ENCODE measurements around the gene NAV3.
"Not testable (repeated sequence)": the region's sequence is repeated elsewhere in the genome, so short reads cannot be mapped to it uniquely, and the experiment has no call there.

Gene NAV3

DNA sequence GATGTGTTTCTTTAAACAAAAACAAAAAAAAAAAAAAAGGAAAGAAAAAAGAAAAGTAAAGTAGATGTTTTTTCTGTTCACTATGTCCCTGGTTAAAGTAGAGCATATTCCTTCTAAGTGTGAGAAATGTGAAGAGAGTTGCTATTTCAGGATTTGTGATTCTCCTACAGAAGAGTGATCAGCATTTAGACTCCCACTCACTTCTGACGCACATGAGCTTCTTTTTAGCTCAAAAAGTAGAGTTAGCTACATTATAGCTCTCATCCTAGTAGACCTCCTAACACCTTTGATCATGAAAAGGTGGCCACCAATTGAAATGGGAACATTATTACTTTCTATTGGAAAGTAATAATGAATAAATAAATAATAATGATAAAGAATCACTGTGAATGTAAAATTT is 368.2 kb downstream of the NAV3 start:
- no peak for DNase-seq

DNA sequence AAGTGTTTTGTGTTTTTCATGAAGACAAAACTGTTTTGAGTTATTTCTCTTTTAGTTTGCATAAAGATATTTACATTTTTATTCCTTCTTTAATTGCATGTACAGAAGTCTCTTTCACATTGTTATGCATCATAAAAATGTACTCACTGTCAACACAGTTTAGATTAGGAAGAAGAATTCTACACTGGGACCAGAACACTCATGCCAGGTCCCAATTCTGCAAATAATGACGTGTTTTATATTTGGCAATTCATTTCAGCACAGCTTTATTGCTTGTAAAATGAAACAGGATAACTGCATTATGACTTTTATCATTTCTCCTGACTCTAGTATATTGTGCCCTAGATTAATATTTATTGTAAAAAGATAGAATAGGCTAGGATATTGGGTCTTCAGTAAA is 369.2 kb downstream of the NAV3 start:
- no peak for DNase-seq

DNA sequence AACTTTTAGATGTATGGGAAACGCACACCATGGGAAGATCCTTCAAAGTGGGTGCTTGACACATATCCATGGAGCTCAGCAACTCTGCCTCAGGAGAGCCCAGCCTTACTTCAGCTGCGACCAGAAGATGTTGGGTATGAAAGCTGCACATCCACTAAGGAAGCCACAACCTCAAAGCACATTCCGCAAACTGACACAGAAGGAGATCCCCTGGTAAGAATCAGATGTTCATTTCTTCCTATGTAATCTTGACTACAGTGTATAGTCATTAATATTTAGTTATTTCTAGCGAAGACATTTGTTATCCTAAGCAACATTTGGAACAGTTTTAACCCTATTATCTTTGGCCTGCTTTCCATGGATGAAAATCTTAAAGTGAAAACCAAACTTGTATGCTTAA is 374.2 kb downstream of the NAV3 start:
- DNase-seq, result no peak

DNA sequence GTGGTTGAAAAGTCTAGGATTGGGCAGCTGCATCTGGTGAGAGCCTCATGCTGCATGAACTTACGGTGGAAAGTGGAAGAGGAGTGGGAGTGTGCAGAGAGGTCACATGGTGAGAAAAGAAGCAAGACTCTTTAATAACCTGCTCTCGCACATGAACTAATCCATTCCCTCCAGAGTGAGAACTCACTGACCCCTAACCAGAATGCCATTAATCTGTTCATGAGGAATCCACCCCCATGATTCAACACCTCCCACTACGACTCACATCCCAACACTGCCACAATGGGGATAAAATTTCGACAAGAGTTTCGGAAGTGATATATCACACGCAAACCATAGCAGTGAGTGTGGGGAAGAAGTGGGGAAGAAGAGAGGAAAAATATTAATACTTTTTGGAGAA is 377.4 kb downstream of the NAV3 start:
- no peak for DNase-seq

DNA sequence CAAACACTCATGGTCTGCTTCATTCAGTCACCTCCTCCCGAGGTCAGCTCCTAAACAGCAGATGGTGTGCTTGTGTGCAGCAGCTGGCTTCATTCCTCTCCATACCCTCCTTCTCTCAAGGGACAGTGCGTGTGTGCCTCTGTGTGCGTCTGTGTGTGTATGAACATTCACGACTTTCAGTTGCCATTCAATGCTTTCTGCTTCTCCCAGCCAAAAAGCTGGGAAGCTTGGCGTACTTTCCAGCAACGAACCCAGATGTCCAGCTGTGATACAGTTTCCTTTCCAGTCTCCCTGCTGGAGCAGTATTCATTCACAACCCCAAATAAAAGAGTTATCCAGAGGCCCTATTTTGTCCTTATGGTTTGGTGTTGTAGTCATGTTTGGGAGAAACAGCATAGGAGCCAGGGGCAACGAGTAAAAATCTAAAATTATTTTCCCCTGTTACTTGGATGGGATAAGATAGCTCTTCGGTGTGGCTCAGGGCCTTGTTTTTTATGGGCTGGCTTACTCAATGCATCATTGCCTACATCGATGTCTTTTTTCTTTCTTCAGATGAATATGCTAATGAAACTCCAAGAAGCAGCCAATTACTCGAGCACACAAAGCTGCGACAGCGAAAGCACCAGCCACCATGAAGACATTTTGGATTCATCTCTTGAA is 379.3 kb downstream of the NAV3 start:
- DNase-seq, result no peak

DNA sequence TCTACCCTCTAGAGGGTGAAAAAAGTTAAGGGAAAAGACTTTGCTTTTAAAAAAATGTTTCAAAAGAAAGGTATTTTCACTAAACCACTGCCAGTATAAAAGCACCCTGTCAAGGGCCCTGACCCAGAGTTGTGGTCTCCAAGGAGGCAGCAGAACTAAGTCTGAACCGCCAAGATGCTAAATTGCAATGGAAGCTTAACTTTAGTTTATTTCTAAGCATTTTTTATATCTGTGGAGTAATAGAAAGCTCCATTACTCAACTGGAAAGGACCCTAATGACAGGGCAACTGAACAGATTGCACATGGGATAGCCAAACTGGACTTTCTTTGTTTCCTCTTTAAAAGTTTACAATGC is 379.8 kb downstream of the NAV3 start:
- no peak for DNase-seq

DNA sequence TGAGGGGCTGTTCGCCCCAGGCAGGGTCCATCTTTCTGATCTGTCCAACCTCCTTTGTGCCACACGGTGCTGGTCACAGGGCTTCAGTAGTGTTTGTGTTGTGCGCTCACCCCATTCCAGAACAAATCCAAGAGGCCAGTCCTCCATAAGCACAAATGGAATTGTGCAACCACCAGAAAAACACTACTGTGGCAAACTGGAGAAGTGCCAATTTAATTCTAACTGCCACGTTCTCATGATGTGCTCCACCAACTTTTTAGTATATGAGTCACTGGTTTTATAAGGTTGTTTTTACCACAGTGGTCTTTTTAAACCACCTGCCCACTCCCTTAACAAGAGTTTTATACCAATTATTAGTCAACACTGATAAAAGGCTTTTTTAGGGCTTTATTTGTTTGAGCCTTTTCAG is 380.2 kb downstream of the NAV3 start:
- DNase-seq, result no peak

DNA sequence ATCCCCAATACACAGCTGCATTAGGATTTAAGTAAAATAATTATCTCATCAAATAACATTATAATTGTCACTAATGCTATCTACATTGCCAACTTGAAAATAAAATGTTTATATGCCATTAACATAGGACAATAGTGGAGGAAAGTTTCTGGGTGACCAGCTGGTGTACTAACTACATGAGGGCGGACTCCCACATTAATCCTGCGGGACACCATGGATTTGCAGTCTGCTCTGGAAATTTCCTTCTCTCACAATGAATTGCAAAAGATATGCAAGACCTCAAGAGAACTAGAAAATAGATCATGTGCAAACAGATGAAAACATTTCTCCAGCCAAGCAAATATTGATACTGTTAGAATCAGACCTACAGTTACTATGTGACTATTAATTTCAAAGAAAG is 390.1 kb downstream of the NAV3 start:
- no peak for DNase-seq

DNA sequence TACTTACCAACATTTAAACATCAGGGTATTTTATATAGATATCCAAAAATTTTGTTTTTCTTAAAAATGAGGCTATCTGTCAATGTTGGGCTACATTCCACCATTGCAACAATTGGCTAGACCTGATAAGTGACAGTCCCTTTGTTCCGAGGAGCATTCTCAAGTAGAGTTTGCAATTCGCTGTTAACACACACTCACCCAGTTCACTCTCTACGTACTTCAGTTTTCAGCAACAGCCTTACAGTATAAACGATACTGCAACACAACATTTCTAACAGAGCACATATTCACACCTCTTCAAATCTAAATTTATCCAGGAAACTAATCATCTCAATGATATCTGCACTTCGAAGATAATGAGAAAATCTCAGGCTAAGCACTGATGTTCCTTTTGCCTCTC is 393.5 kb downstream of the NAV3 start:
- DNase-seq, result no peak

DNA sequence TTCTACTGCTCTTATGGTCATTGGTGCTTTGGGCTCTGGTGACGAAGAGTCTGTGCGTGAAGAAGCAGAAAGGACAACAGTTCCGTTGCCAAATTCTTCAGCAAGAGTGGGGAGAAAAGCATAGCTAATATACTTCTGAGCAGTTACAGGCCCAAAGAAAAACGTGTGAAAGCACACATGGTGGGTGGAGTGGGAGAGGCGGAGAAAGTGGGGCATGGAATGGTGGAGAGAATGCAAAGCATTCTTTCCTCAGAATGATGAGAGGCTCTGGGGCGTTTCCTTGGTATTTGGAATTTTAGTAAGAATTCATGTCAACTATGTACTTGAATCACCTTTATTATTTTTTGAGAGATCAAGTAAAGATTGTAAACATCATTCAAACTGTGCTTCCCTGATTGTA is 396.1 kb downstream of the NAV3 start:
- DNase-seq, result no peak

DNA sequence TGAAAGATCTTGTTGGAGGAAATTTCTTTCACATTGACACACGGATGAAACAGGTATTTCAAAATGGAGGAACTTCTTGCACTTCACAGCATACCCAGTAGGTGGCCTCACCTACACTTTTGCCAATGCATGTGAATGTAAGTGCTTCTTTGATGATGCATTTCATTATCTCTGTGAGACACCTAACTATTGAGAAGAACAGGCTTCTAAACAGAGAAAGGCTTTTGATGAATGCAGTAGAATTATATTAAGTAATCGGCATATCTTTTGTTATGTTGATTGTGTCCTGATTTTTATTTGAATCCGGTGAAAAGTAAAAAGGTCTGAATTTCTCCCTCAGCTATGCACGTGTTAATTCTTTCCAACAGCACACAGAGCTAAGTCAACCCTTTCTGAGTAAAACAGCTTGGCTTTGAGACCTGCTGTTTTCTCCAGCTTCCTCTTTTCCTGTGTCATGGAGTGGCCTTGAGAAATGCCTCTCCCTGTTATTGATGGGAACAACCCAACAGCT is 399.0 kb downstream of the NAV3 start:
- no peak for DNase-seq

DNA sequence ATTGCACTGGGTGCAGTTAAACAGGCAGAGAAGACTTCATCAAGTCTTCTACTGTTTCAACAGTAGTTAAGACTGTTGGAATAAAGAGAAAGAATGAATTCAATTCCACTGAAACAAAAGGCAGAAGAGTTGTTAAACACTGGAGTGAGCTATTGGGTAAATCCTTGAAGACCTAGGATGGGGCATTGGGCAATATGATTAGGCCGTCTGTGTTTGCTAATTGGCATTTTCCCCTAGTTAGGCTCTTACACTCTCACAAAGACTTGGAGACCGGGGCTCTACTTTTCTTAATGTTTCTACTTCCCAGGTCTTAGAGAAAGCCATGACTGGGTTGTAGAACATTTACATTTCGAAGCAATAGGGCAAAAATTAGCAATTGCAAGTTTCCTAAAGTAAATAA is 402.1 kb downstream of the NAV3 start:
- DNase-seq, result no peak

DNA sequence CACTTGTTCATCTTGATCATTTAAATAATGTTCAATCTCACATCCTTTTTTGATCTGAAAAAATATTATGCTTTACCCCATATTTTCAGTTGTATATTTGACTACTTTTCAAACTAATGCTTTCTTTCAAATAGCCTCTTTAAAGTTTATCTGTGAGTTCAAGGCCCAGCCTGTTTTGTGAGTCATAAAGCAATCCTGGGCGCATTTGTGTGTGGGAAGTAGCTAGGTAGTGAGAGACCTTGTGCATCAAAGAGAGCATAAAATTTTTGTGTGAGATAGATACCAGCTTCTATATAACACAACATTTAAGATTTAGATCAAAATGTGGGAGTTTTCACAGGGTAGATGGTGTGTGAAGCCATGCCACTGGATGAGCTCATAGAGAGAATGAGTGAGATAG is 405.6 kb downstream of the NAV3 start:
- DNase-seq, result no peak

DNA sequence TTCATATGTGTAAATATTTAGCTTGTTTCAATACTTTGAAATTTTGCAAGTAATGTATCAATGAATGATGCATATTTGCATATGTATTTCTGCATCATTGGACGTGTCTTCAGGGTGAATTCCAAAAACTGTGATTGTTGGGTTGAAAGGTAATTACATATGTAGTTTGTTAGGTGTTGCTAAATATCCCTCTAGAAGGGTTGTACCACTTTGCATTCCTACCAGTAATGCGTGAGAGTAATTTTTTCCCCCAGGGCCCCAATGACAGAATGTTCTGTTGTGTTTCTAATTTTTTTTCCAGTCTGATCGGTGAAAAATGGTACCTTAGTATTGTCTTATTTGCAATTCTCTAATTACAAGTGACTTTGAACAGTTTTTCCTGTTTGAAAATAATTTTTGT is 408.9 kb downstream of the NAV3 start:
- no peak for DNase-seq

DNA sequence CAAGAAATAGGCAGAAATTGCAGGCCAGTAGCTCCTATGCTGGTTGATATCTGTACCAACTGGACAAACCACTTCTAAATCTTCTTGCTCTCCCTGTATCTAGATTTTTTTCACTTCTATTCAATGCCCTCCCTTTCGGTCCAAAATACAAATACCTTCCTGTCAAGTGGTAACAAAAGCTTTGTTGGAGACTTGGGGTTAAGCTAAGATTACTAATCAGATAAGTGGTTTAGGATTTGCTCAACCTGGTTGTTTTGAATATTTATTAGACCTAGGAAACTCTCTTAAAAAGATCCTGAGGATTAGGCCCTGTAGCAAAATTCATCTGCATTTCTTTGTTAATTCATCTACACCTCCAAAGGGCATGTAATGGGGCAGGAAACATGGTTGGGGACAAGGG is 410.1 kb downstream of the NAV3 start:
- DNase-seq, result no peak

DNA sequence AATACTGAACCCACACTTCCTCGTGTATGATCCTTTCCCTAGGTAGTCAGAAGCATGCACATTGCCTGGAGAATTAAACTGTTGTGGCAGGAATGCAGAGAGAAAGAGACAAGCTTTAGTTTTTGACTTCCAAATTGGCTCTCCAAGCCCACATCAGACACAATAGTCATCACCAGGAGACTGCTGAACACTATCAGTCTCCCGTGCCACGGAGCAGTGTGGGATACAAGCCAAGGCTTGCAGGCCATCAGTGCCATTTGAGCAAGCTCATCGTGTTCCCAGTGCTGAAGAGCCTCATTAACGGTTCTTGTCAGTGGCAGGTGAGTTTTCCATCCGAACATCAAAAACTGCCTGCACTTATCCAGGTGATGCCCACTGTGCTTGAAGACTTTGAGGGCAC is 410.8 kb downstream of the NAV3 start:
- no peak for DNase-seq

DNA sequence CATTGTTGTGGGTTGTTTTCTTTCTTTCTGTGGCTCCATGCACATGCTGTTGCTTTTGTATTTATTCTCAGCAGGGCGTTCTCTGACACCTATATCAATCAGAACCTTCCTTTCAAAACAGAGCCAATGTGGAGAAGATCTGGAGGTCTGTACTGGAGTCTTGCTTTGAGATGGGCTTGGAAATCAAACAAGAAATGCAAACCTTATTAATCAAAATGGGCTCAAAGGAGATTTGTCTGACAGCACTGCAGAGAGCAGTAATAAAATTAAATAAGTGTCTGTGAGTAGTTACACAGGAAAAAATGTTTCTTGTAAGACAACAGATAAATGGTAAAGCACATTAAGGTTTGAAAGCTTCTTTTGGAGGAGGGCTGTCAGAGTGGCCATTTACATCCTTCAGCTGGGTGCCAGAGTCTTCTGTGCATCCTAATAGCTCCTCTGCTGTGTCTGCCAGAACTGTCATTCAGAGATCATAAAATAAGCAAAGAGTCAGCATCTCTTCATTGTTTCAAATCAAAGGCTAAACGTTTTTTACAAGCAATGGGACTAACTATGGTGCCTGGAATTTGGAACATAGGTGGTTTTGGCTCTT is 414.3 kb downstream of the NAV3 start:
- DNase-seq, result no peak

DNA sequence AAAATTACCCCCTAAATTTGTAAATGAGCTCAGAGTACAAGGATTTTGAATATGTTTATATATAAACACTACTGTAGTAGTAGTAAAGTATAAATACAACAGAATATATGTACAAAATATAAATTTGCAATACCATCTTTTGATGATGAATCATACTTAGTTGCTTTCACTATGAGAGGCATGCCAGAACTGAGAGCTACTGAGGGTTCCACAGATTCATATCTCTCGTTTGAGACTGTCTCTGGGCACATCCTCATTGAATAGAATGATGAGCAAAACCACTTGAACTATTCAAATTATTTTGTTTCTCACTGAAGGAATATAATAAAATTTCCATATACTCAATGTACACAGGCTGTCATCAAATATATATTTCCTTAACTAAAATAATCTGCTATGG is 417.6 kb downstream of the NAV3 start:
- no peak for DNase-seq

DNA sequence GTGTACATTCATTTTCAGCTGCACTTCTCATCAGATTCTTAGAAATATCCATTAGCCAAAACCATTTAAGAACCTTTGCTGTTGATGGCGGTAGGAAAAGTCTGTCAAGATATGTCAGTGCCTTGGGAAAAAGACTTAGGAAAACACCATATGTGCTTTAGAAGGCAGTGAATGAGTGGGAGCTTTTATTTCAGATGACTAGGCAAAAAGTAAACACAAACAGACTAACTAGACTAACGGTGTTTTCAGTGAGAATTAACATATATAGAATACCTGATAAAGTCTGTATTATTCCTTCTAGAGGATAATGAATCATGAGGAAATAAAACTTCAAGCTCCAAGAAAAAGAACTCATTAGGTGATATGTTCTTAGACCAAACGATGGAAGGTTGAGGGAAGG is 418.9 kb downstream of the NAV3 start:
- no peak for DNase-seq

DNA sequence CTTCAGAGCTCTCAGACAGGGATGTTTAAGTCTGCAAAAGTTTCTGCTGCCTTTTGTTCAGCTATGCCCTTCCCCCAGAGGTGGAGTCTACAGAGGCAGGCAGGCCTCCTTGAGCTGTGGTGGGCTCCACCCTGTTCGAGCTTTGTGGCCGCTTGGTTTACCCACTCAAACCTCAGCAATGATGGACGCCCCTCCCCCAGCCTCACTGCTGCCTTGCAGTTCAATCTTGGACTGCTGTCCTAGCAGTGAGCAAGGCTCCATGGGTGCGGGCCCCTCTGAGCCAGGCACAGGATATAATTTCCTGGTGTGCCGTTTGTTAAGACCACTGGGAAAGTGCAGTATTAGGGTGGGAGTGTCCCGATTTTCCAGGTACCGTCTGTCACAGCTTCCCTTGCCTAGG is 427.0 kb downstream of the NAV3 start:
- DNase-seq, result not testable (repeated sequence)

DNA sequence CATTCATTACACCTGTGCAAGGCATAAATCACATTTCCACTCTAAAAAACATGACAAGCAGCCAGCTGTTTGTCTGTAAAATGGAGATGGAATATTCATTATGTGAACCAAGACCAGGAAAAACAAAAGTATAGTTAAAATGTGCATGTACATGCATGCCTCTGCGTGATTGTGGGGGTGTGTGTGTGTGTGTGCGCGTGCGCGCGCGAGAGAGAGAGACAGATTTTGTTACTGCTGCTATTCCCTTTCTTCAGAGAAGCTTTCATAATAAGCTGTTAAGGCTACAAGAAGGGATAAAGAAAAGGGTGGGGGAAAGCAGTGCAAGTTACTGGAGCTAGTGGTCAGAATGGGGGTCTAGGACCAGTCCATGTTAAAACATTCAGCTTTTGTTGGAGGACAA is 430.3 kb downstream of the NAV3 start:
- no peak for DNase-seq

DNA sequence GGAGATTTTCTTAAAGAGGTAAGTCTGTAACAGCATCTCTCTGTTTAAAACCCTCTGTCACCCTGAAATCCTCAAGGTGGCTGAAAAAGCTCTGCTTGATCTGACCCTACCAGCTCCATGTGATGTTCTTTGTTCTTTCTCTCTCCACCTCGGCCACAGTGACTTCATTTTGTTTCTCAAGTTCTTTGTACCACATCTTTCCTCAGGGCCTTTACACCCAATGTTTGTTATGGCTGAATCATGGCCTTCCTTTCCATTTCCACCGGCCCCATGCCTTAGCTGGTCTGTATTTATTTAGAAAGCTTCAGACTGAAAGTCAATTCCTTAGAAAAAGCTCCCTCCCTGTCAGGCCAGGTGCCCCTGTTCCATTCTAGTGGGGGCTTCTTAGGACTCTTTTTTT is 431.2 kb downstream of the NAV3 start:
- no peak for DNase-seq

Measured in activated CD8-positive, alpha-beta memory T cell treated with anti-CD3 and anti-CD28 coated beads, Interleukin-2, amount 50 U/mL, for 4 hours (primary cell).